ENCODE measurements around the gene RPL3. TPM values are rescaled to one million over a fixed set of nuclear protein-coding genes. Genes with fewer than 3 reads are reported as not detected.

Gene RPL3
- total and polyA plus RNA-seq, 7 experiments from 2014 or later: 1,611 to 5,509 (median 3,848) TPM

DNA sequence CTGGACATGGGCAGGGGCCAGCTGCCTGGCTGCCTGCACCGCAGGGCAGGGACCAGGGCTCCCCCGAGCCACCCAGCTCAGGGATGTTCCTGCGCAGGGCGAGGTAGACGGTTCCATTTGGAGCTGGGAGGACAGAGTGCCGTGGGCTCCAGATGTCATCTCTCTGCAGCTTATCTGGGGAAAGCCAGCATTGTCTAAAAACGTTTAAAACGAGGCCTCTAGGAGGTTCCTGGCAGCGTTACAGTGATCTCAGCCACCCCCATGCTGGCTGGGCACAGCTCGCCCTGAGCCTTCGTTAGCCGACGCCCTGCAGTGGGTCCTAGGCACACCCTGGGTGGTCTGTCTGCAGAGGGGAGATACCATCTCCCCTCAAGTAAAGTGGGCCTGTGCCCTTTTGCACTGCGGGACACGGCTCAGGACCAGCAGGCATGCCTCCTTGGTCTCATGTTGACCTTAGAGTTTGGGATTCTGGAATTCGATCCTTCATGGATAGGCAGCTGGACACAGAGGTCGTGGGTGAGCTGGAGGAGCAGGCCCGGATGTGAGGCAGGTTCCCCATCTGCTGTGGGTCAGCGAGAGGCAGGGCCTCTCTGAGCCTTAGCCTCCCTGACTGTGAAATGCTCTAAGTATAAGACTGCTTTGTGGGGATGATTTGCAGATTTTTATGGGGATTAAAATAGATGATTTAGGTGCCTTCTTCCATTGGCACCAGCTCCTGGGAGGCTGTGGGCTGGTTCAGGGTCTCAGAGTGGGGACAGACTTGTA is 44.5 kb upstream of the RPL3 start:
- Mint-ChIP-seq H3K9me3 (no peaks in the 10 kb centered on the region), H3K4me1 (peaks cover 0 to 12% (median 7%) of the 10 kb centered on the region in 7 donors), H3K27ac (peak overlapping the region in 1 of 9 donors; percentile 9), H3K4me3 (no peak overlapping the region), H3K36me3 (no peaks in the 10 kb centered on the region), H3K27me3 (peaks cover 0 to 2% (median 0%) of the 10 kb centered on the region in 5 donors)
- Histone ChIP-seq H3K36me3 (ENCODE audit: control insufficient read depth in 2 of 3, insufficient read depth in 3 of 3, low read length in 3 of 3) (no peaks in the 10 kb centered on the region), H3K27ac (ENCODE audit: low read depth, low read length) (no peak overlapping the region), H3K9me3 (ENCODE audit: control insufficient read depth in 2 of 3, low read length in 3 of 3) (no peaks in the 10 kb centered on the region), H3K4me3 (ENCODE audit: low read length) (no peak overlapping the region), H3K4me1 (ENCODE audit: control insufficient read depth in 2 of 2, insufficient read depth in 2 of 2, low read length in 2 of 2) (no peaks in the 10 kb centered on the region), H3K27me3 (ENCODE audit: control insufficient read depth in 2 of 2, insufficient read depth in 2 of 2, low read length in 2 of 2) (no peaks in the 10 kb centered on the region)
- ATAC-seq (no peak), DNase-seq (no peak)
- ChIA-PET POLR2A (interaction anchor here (0.8 kb wide), 1 partner anchor 165 kb away, joined by 3 read pairs; no protein-coding TSS in a partner anchor), CTCF (no interaction called here)
- intact Hi-C loops (cut with micrococcal nuclease): no loop called here

DNA sequence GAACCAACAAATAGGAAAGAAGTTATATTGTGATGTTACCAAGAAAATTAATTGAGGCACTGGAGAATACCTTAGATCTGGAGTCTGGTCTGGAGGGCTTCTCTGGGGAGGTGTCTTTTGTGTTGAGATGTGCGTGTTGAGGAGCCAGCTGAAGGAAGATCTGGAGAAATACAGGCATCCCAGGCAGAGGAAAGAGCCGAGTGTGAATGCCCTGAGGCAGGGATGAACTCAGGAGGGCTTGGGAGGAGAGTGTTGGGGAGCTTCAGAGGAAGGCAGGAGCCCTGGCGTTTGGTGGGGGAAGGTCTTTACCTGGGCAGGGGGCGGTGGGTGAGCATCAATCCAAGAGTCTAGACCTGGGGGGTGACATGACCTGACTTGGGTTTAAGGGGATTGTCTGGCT is 43.5 kb upstream of the RPL3 start:
- no peak overlapping the region for H3K27ac ChIP-seq (ENCODE audit: low read depth, low read length)
- H3K4me3 ChIP-seq (ENCODE audit: low read length): no peak overlapping the region
- DNase-seq (no peak), ATAC-seq (no peak)
- no peak overlapping the region for H3K4me3 Mint-ChIP-seq
- H3K27ac Mint-ChIP-seq: peak overlapping the region in 1 of 9 donors; percentile 3
- no peaks in the 10 kb centered on the region for H3K27me3 ChIP-seq (ENCODE audit: control insufficient read depth in 2 of 2, insufficient read depth in 2 of 2, low read length in 2 of 2)
- no peaks in the 10 kb centered on the region for H3K4me1 ChIP-seq (ENCODE audit: control insufficient read depth in 2 of 2, insufficient read depth in 2 of 2, low read length in 2 of 2)
- H3K9me3 ChIP-seq (ENCODE audit: control insufficient read depth in 2 of 3, low read length in 3 of 3): no peaks in the 10 kb centered on the region
- no peaks in the 10 kb centered on the region for H3K36me3 ChIP-seq (ENCODE audit: control insufficient read depth in 2 of 3, insufficient read depth in 3 of 3, low read length in 3 of 3)
- peaks cover 0 to 2% (median 0%) of the 10 kb centered on the region in 5 donors for H3K27me3 Mint-ChIP-seq
- H3K36me3 Mint-ChIP-seq: no peaks in the 10 kb centered on the region
- ChIA-PET CTCF (no interaction called here), POLR2A (no interaction called here)
- H3K9me3 Mint-ChIP-seq: no peaks in the 10 kb centered on the region
- intact Hi-C loops (cut with micrococcal nuclease): no loop called here
- peaks cover 0 to 12% (median 7%) of the 10 kb centered on the region in 7 donors for H3K4me1 Mint-ChIP-seq

DNA sequence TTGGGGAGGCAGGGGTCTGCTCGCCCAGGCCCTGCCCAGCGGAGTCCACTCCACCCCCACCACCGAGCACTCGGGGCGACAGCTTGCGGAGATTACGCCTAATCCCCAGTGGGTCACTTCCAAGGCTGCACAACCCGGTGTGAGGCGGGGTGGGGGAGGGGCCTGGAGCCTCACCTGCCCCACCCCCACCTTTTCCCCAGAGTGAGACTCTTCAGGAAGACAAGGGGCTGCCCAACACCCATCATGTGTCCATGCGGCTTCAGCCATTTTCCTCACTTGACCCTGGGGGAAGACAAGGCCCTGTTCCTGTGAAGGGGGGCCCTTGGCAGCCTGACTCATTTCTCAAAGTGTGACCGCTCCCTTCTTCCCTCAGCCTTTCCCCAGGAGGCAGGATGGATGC is 42.8 kb upstream of the RPL3 start:
- Mint-ChIP-seq H3K27me3 (peaks cover 0 to 2% (median 0%) of the 10 kb centered on the region in 5 donors), H3K4me1 (peaks cover 0 to 12% (median 5%) of the 10 kb centered on the region in 7 donors), H3K4me3 (no peak overlapping the region), H3K36me3 (no peaks in the 10 kb centered on the region), H3K9me3 (no peaks in the 10 kb centered on the region), H3K27ac (no peak overlapping the region)
- H3K4me3 ChIP-seq (ENCODE audit: low read length): no peak overlapping the region
- intact Hi-C loops (cut with micrococcal nuclease): no loop called here
- ChIA-PET POLR2A (no interaction called here), CTCF (no interaction called here)
- H3K9me3 ChIP-seq (ENCODE audit: control insufficient read depth in 2 of 3, low read length in 3 of 3): no peaks in the 10 kb centered on the region
- ATAC-seq (no peak), DNase-seq (no peak)
- H3K4me1 ChIP-seq (ENCODE audit: control insufficient read depth in 2 of 2, insufficient read depth in 2 of 2, low read length in 2 of 2): no peaks in the 10 kb centered on the region
- no peak overlapping the region for H3K27ac ChIP-seq (ENCODE audit: low read depth, low read length)
- no peaks in the 10 kb centered on the region for H3K36me3 ChIP-seq (ENCODE audit: control insufficient read depth in 2 of 3, insufficient read depth in 3 of 3, low read length in 3 of 3)
- no peaks in the 10 kb centered on the region for H3K27me3 ChIP-seq (ENCODE audit: control insufficient read depth in 2 of 2, insufficient read depth in 2 of 2, low read length in 2 of 2)

DNA sequence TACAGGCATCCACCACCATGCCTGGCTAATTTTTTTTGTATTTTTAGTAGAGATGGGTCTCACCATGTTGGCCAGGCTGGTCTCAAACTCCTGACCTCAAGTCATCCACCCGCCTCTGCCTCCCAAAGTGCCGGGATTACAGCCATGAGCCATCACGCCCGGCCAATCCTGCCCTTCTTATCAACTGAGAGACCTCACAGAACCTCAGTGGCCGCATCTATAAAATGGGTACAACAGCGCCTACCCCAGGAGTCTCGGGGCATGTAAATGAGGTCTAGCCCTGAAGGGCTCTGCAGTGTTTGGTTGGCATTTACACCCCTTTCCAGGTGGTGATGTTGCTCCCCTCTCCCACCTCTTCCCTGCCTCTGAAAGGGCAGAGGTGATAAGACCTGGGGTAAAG is 42.1 kb upstream of the RPL3 start:
- ATAC-seq: no peak
- Mint-ChIP-seq H3K27ac (no peak overlapping the region), H3K4me1 (peaks cover 0 to 8% (median 0%) of the 10 kb centered on the region in 7 donors), H3K36me3 (no peaks in the 10 kb centered on the region), H3K9me3 (no peaks in the 10 kb centered on the region), H3K4me3 (no peak overlapping the region), H3K27me3 (peaks cover 0 to 2% (median 0%) of the 10 kb centered on the region in 5 donors)
- Histone ChIP-seq H3K27me3 (ENCODE audit: control insufficient read depth in 2 of 2, insufficient read depth in 2 of 2, low read length in 2 of 2) (no peaks in the 10 kb centered on the region), H3K36me3 (ENCODE audit: control insufficient read depth in 2 of 3, insufficient read depth in 3 of 3, low read length in 3 of 3) (no peaks in the 10 kb centered on the region), H3K27ac (ENCODE audit: low read depth, low read length) (no peak overlapping the region), H3K9me3 (ENCODE audit: control insufficient read depth in 2 of 3, low read length in 3 of 3) (no peaks in the 10 kb centered on the region), H3K4me1 (ENCODE audit: control insufficient read depth in 2 of 2, insufficient read depth in 2 of 2, low read length in 2 of 2) (no peaks in the 10 kb centered on the region), H3K4me3 (ENCODE audit: low read length) (no peak overlapping the region)
- ChIA-PET POLR2A (no interaction called here), CTCF (interaction anchor here (0.7 kb wide), 1 partner anchor 1038 kb away, joined by 3 read pairs; no protein-coding TSS in a partner anchor)
- intact Hi-C loops (cut with micrococcal nuclease): no loop called here
- no peak for DNase-seq

DNA sequence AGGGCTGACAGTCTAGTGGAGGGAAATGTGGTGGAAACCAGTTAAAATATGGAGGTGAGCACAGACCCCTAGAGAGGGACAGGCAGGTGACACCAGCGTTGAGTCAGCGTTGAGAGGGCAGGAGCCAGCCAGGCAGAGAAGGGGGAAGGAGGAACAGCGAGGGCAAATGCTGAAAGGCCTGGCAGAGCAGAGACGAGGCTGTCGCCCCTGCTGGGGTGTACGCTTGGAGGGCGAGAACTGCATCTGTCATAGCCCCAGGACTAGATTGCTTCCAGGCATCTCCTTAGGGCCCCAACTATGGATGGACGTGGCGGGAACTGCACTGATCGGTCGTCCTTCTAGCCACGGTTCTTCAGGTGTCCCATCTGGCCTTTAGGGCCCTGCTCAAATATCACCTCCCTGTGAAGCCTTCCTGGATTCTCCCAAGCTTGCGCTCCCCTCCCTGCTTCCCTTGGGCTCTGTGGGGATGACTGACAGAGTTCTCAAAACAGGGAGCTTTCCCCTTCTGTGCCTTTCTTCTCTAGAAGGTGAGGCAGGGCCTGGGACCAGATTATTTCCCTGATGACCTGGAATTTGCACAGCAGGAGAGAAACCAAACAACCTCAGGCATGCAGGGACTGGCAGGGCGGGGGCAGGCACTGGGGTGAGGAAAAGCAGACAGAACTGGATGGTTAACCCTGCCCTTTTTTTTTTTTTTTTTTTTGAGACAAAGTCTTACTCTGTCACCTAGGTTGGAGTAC is 41.4 kb upstream of the RPL3 start:
- Mint-ChIP-seq H3K9me3 (no peaks in the 10 kb centered on the region), H3K36me3 (no peaks in the 10 kb centered on the region), H3K4me1 (peaks cover 0 to 8% (median 0%) of the 10 kb centered on the region in 7 donors), H3K27me3 (peaks cover 0 to 2% (median 0%) of the 10 kb centered on the region in 5 donors), H3K27ac (peak overlapping the region in 1 of 9 donors; percentile 84), H3K4me3 (no peak overlapping the region)
- POLR2A ChIA-PET: no interaction called here
- H3K4me1 ChIP-seq (ENCODE audit: control insufficient read depth in 2 of 2, insufficient read depth in 2 of 2, low read length in 2 of 2): no peaks in the 10 kb centered on the region
- H3K9me3 ChIP-seq (ENCODE audit: control insufficient read depth in 2 of 3, low read length in 3 of 3): no peaks in the 10 kb centered on the region
- DNase-seq: no peak
- H3K27ac ChIP-seq (ENCODE audit: low read depth, low read length): no peak overlapping the region
- H3K36me3 ChIP-seq (ENCODE audit: control insufficient read depth in 2 of 3, insufficient read depth in 3 of 3, low read length in 3 of 3): no peaks in the 10 kb centered on the region
- ATAC-seq: no peak
- CTCF ChIA-PET: interaction anchor here (0.7 kb wide), 1 partner anchor 1038 kb away, joined by 3 read pairs; no protein-coding TSS in a partner anchor
- no peak overlapping the region for H3K4me3 ChIP-seq (ENCODE audit: low read length)
- no peaks in the 10 kb centered on the region for H3K27me3 ChIP-seq (ENCODE audit: control insufficient read depth in 2 of 2, insufficient read depth in 2 of 2, low read length in 2 of 2)
- intact Hi-C loops (cut with micrococcal nuclease): no loop called here

DNA sequence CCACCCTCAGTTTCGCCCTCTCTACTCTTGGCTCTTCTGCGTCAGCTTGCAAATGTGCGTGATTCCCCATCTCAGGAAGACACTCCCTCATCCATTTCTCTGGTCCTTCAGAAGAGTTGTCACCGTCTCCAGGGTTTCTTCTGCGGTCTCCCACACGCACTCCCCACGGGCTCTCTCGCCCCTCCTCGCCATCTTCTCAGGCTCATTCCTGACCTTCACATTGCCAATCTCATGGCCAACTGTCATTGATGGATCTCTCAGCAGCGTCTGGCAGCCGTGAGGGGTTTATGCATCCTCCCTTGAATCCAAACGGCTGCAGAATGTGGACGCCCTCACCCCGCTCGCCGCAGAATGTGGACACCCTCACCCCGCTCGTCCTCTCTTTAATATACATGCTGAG is 40.8 kb upstream of the RPL3 start:
- Histone ChIP-seq H3K9me3 (ENCODE audit: control insufficient read depth in 2 of 3, low read length in 3 of 3) (no peaks in the 10 kb centered on the region), H3K4me1 (ENCODE audit: control insufficient read depth in 2 of 2, insufficient read depth in 2 of 2, low read length in 2 of 2) (no peaks in the 10 kb centered on the region), H3K36me3 (ENCODE audit: control insufficient read depth in 2 of 3, insufficient read depth in 3 of 3, low read length in 3 of 3) (no peaks in the 10 kb centered on the region), H3K27ac (ENCODE audit: low read depth, low read length) (no peak overlapping the region), H3K4me3 (ENCODE audit: low read length) (no peak overlapping the region), H3K27me3 (ENCODE audit: control insufficient read depth in 2 of 2, insufficient read depth in 2 of 2, low read length in 2 of 2) (no peaks in the 10 kb centered on the region)
- Mint-ChIP-seq H3K36me3 (no peaks in the 10 kb centered on the region), H3K9me3 (no peaks in the 10 kb centered on the region), H3K27ac (peak overlapping the region in 2 of 9 donors; percentile 28 to 45), H3K4me1 (peaks cover 0 to 8% (median 0%) of the 10 kb centered on the region in 7 donors), H3K4me3 (no peak overlapping the region), H3K27me3 (peaks cover 0 to 2% (median 0%) of the 10 kb centered on the region in 5 donors)
- POLR2A ChIA-PET: no interaction called here
- intact Hi-C loops (cut with micrococcal nuclease): no loop called here
- CTCF ChIA-PET: no interaction called here
- DNase-seq: no peak
- no peak for ATAC-seq

Measured in naive thymus-derived CD4-positive, alpha-beta T cell (primary cell).